Effector memory CD4-positive, alpha-beta T cell (primary cell): ENCODE data around the gene RPF1.
"Not testable (repeated sequence)": the region's sequence is repeated elsewhere in the genome, so short reads cannot be mapped to it uniquely, and the experiment has no call there.

Experiments
- DNase-seq, 3 donors: peaks; one replicate each; pipeline ENCODE4 v3.0.0-alpha.2; 2020
- H3K27ac ChIP-seq: 2 replicates; pipeline ENCODE4 v1.7.0; 2013; ENCODE audit warnings: mild to moderate bottlenecking, low read length, moderate library complexity; ENCODE audit not compliant: insufficient read depth, poor library complexity, severe bottlenecking
- H3K27me3 ChIP-seq: replicated peaks from 2 replicates; pipeline ENCODE4 v1.7.0; 2013; ENCODE audit warnings: mild to moderate bottlenecking, low read length; ENCODE audit not compliant: insufficient read depth, control insufficient read depth, poor library complexity, severe bottlenecking
- H3K36me3 ChIP-seq: 2 replicates; pipeline ENCODE4 v1.7.0; 2013; ENCODE audit warnings: mild to moderate bottlenecking, low read length, moderate library complexity; ENCODE audit not compliant: control insufficient read depth, insufficient read depth
- H3K4me1 ChIP-seq: 2 replicates; pipeline ENCODE4 v1.7.0; 2013; ENCODE audit warnings: low read length, mild to moderate bottlenecking; ENCODE audit not compliant: control insufficient read depth, insufficient read depth, poor library complexity, severe bottlenecking
- H3K4me3 ChIP-seq: 2 replicates; pipeline ENCODE4 v1.7.0; 2013; ENCODE audit warnings: low read length, low read depth, mild to moderate bottlenecking; ENCODE audit not compliant: insufficient read depth, poor library complexity, severe bottlenecking
- H3K9me3 ChIP-seq: 2 replicates; pipeline ENCODE4 v1.7.0; 2013; ENCODE audit warnings: mild to moderate bottlenecking, low read length, moderate library complexity; ENCODE audit not compliant: control insufficient read depth
- total RNA-seq, 3 donors: gene quantifications; one replicate each; lab custom pipeline; 2026; lab: John Stamatoyannopoulos, UW

The RPF1 gene
- total RNA-seq: 45.3 to 81.1 (median 60.2) reads per million in 3 donors

GRCh38 chr1:84478876-84479868 lies at the start of gene RPF1:
RPF1 (plus strand) TSS chr1:84479266; CDS start chr1:84479282, 16 bp downstream.
- Histone ChIP-seq H3K4me3 (peak within 1 kb of the TSS; percentile 69), H3K9me3 (no peaks in the 10 kb centered on the region), H3K27me3 (no peaks in the 10 kb centered on the region), H3K4me1 (peaks cover 17% of the 10 kb centered on the region), H3K27ac (peak within 1 kb of the TSS; percentile 84), H3K36me3 (peaks cover 8% of the 10 kb centered on the region)
- DNase-seq: peak; percentile 68 to 72 (median 69)

GRCh38 chr1:84430546-84430945 lies 48.5 kb upstream of the RPF1 start:
- H3K4me1 ChIP-seq: peaks cover 11% of the 10 kb centered on the region
- H3K27me3 ChIP-seq: no peaks in the 10 kb centered on the region
- H3K4me3 ChIP-seq: no peak overlapping the region
- H3K36me3 ChIP-seq: no peaks in the 10 kb centered on the region
- H3K27ac ChIP-seq: no peak overlapping the region
- DNase-seq: no peak
- H3K9me3 ChIP-seq: no peaks in the 10 kb centered on the region

- peak; percentile 21 to 48 (median 25) for DNase-seq
- Histone ChIP-seq H3K9me3 (no peaks in the 10 kb centered on the region), H3K27me3 (no peaks in the 10 kb centered on the region), H3K27ac (peak overlapping the region; percentile 65), H3K4me1 (peaks cover 11% of the 10 kb centered on the region), H3K4me3 (peak overlapping the region; percentile 10), H3K36me3 (no peaks in the 10 kb centered on the region)
Observed at GRCh38 chr1:84433258-84434080, 45.6 kb upstream of the RPF1 start.

GRCh38 chr1:84434081-84434769 lies 44.8 kb upstream of the RPF1 start:
- Histone ChIP-seq H3K4me3 (peak overlapping the region; percentile 19), H3K27ac (peak overlapping the region; percentile 16), H3K36me3 (no peaks in the 10 kb centered on the region)

GRCh38 chr1:84434801-84435549 lies 44.1 kb upstream of the RPF1 start:
- Histone ChIP-seq H3K4me1 (peaks cover 11% of the 10 kb centered on the region), H3K4me3 (peak overlapping the region; percentile 19), H3K27me3 (no peaks in the 10 kb centered on the region), H3K27ac (peak overlapping the region; percentile 16), H3K9me3 (no peaks in the 10 kb centered on the region), H3K36me3 (no peaks in the 10 kb centered on the region)
- no peak for DNase-seq

More at GRCh38 chr1:84434081-84434769, 44.8 kb upstream of the RPF1 start:
- H3K9me3 ChIP-seq: no peaks in the 10 kb centered on the region
- peaks cover 11% of the 10 kb centered on the region for H3K4me1 ChIP-seq
- H3K27me3 ChIP-seq: no peaks in the 10 kb centered on the region
- DNase-seq: no peak

GRCh38 chr1:84436876-84437655 lies 42.0 kb upstream of the RPF1 start:
- Histone ChIP-seq H3K4me3 (no peak overlapping the region), H3K36me3 (no peaks in the 10 kb centered on the region), H3K9me3 (no peaks in the 10 kb centered on the region), H3K27ac (no peak overlapping the region), H3K4me1 (peaks cover 11% of the 10 kb centered on the region), H3K27me3 (no peaks in the 10 kb centered on the region)
- DNase-seq: no peak

GRCh38 chr1:84442256-84442655 lies 36.8 kb upstream of the RPF1 start:
- no peak for DNase-seq
- H3K4me1 ChIP-seq: peaks cover 8% of the 10 kb centered on the region
- H3K4me3 ChIP-seq: no peak overlapping the region

GRCh38 chr1:84442747-84443646 lies 36.1 kb upstream of the RPF1 start:
- H3K27me3 ChIP-seq, H3K36me3 ChIP-seq, H3K9me3 ChIP-seq, H3K4me3 ChIP-seq, H3K4me1 ChIP-seq, H3K27ac ChIP-seq: not testable (repeated sequence)
- DNase-seq: peak; percentile 5 to 21 (median 16)

More at GRCh38 chr1:84442256-84442655, 36.8 kb upstream of the RPF1 start:
- H3K27ac ChIP-seq: no peak overlapping the region
- H3K27me3 ChIP-seq: no peaks in the 10 kb centered on the region
- H3K9me3 ChIP-seq: no peaks in the 10 kb centered on the region
- no peaks in the 10 kb centered on the region for H3K36me3 ChIP-seq
